Measurements from ENCODE around the gene PLK1.
"Not testable (repeated sequence)": the region's sequence is repeated elsewhere in the genome, so short reads cannot be mapped to it uniquely, and the experiment has no call there.

The PLK1 gene

GRCh38 chr16:23678430-23679273 lies at the start of gene PLK1:
PLK1 (plus strand) TSS chr16:23678889; CDS start chr16:23678933, 44 bp downstream.
- FAIRE-seq (no peak), DNase-seq (ENCODE audit: insufficient read length, low spot score) (peak; percentile 86)

- no peak for DNase-seq (ENCODE audit: insufficient read length, low spot score)
- no peak for FAIRE-seq
Measured at GRCh38 chr16:23629516-23629915, 49.2 kb upstream of the PLK1 start.

GRCh38 chr16:23631874-23632273 lies 46.8 kb upstream of the PLK1 start:
- DNase-seq (ENCODE audit: insufficient read length, low spot score); FAIRE-seq: not testable (repeated sequence)

GRCh38 chr16:23634461-23635036 lies 44.1 kb upstream of the PLK1 start:
- DNase-seq (ENCODE audit: insufficient read length, low spot score) = no peak
- no peak for FAIRE-seq

- DNase-seq (ENCODE audit: insufficient read length, low spot score) (no peak), FAIRE-seq (no peak)
Measured at GRCh38 chr16:23635958-23636357, 42.7 kb upstream of the PLK1 start.

GRCh38 chr16:23640615-23640930 lies 38.1 kb upstream of the PLK1 start:
- no peak for FAIRE-seq
- peak; percentile 4 for DNase-seq (ENCODE audit: insufficient read length, low spot score)

- FAIRE-seq (no peak), DNase-seq (ENCODE audit: insufficient read length, low spot score) (peak; percentile 94)
Measured at GRCh38 chr16:23640931-23641765, 37.5 kb upstream of the PLK1 start, which contains the start of the genes DCTN5 and PALB2. DCTN5 (plus strand) TSS chr16:23641466; CDS start chr16:23641543, 77 bp downstream. PALB2 (minus strand) TSS chr16:23641310; CDS start chr16:23641157, 153 bp downstream.

GRCh38 chr16:23642246-23642774 lies 36.4 kb upstream of the PLK1 start:
- no peak for FAIRE-seq
- DNase-seq (ENCODE audit: insufficient read length, low spot score) = no peak

GRCh38 chr16:23650674-23651416 lies 27.8 kb upstream of the PLK1 start:
- DNase-seq (ENCODE audit: insufficient read length, low spot score) = no peak
- FAIRE-seq = no peak

GRCh38 chr16:23651943-23652468 lies 26.7 kb upstream of the PLK1 start:
- DNase-seq (ENCODE audit: insufficient read length, low spot score) (no peak), FAIRE-seq (no peak)

- DNase-seq (ENCODE audit: insufficient read length, low spot score) (no peak), FAIRE-seq (no peak)
Measured at GRCh38 chr16:23663918-23664317, 14.8 kb upstream of the PLK1 start.

- no peak for FAIRE-seq
- no peak for DNase-seq (ENCODE audit: insufficient read length, low spot score)
Measured at GRCh38 chr16:23666571-23667354, 11.9 kb upstream of the PLK1 start.

GRCh38 chr16:23667355-23667659 lies 11.4 kb upstream of the PLK1 start:
- no peak for DNase-seq (ENCODE audit: insufficient read length, low spot score)
- FAIRE-seq = no peak

GRCh38 chr16:23668225-23668624 lies 10.5 kb upstream of the PLK1 start:
- no peak for FAIRE-seq

GRCh38 chr16:23668873-23669272 lies 9.8 kb upstream of the PLK1 start:
- DNase-seq (ENCODE audit: insufficient read length, low spot score) = no peak
- no peak for FAIRE-seq

More at GRCh38 chr16:23668225-23668624, 10.5 kb upstream of the PLK1 start:
- DNase-seq (ENCODE audit: insufficient read length, low spot score) = no peak

- no peak for FAIRE-seq
- DNase-seq (ENCODE audit: insufficient read length, low spot score) = no peak
Measured at GRCh38 chr16:23670137-23670776, 8.4 kb upstream of the PLK1 start.

- DNase-seq (ENCODE audit: insufficient read length, low spot score) = no peak
- FAIRE-seq = no peak
Measured at GRCh38 chr16:23673971-23674614, 4.6 kb upstream of the PLK1 start.

- no peak for DNase-seq (ENCODE audit: insufficient read length, low spot score)
- no peak for FAIRE-seq
Measured at GRCh38 chr16:23676924-23677480, 1.7 kb upstream of the PLK1 start.

Measured in HTR-8/SVneo (cell line).